Measurements from ENCODE around the gene CCL18.

- TF ChIP-seq TAF1 (IDR thresholded peaks at IDR 0.05; ENCODE audit: low read depth), result no peak
- no peak for TF ChIP-seq REST (IDR thresholded peaks at IDR 0.05; ENCODE audit: borderline replicate concordance)
- no peak for TF ChIP-seq SMC3 (conservative IDR thresholded peaks at IDR 0.05; ENCODE audit: poor library complexity)
Measured at GRCh38 chr17:36027761-36028160, 36.3 kb upstream of the CCL18 start.
